Nephron progenitor cell (in vitro differentiated cells): Measurements from ENCODE around the gene RTF1.

ENCODE experiments used
- DNase-seq: peaks from one replicate; pipeline ENCODE4 v3.0.0; 2021
- H3K27ac Mint-ChIP-seq: 2 replicates; pipeline ENCODE4 v1.8.0; 2021; ENCODE audit warnings: mild to moderate bottlenecking, moderate library complexity, mixed read lengths
- H3K27me3 Mint-ChIP-seq: 2 replicates; pipeline ENCODE4 v1.8.0; 2021; ENCODE audit warnings: mild to moderate bottlenecking, low read depth, mixed read lengths; ENCODE audit not compliant: poor library complexity
- H3K36me3 Mint-ChIP-seq: 2 replicates; pipeline ENCODE4 v1.8.0; 2021; ENCODE audit warnings: low read depth, mixed read lengths
- H3K4me1 Mint-ChIP-seq: 2 replicates; pipeline ENCODE4 v1.8.0; 2021; ENCODE audit warnings: mixed read lengths
- H3K4me3 Mint-ChIP-seq: 2 replicates; pipeline ENCODE4 v1.8.0; 2021; ENCODE audit warnings: mild to moderate bottlenecking, moderate library complexity, mixed read lengths
- H3K9me3 Mint-ChIP-seq: 2 replicates; pipeline ENCODE4 v1.8.0; 2021; ENCODE audit warnings: mild to moderate bottlenecking, moderate library complexity, mixed read lengths
- CTCF ChIP-seq: fragments of 200-600 bp; sonication (generic); IDR thresholded peaks from 2 replicates; pipeline ENCODE4 v1.5.0; 2021; ENCODE audit warnings: antibody characterized with exemption

The RTF1 gene

GRCh38 chr15:41394924-41395323 lies 22.0 kb upstream of the RTF1 start:
- H3K36me3 Mint-ChIP-seq = peaks cover 39% of the 10 kb centered on the region
- peaks cover 2% of the 10 kb centered on the region for H3K27me3 Mint-ChIP-seq
- H3K4me1 Mint-ChIP-seq = no peaks in the 10 kb centered on the region
- H3K4me3 Mint-ChIP-seq = no peak overlapping the region
- H3K27ac Mint-ChIP-seq = no peak overlapping the region
- no peak for DNase-seq
- H3K9me3 Mint-ChIP-seq = no peaks in the 10 kb centered on the region
- no peak for TF ChIP-seq CTCF

- Mint-ChIP-seq H3K9me3 (no peaks in the 10 kb centered on the region), H3K27ac (no peak overlapping the region), H3K4me3 (no peak overlapping the region), H3K27me3 (peaks cover 2% of the 10 kb centered on the region), H3K36me3 (peaks cover 44% of the 10 kb centered on the region), H3K4me1 (no peaks in the 10 kb centered on the region)
- no peak for TF ChIP-seq CTCF
- DNase-seq = no peak
Observed at GRCh38 chr15:41396111-41396510, 20.8 kb upstream of the RTF1 start.

- Mint-ChIP-seq H3K27ac (peak overlapping the region; percentile 24), H3K4me1 (peaks cover 16% of the 10 kb centered on the region), H3K4me3 (peak overlapping the region; percentile 93), H3K36me3 (peaks cover 5% of the 10 kb centered on the region), H3K27me3 (peaks cover 7% of the 10 kb centered on the region), H3K9me3 (no peaks in the 10 kb centered on the region)
- no peak for DNase-seq
- TF ChIP-seq CTCF = no peak
Observed at GRCh38 chr15:41401904-41402267, 15.0 kb upstream of the RTF1 start.

GRCh38 chr15:41407341-41407740 lies 9.6 kb upstream of the RTF1 start:
- peaks cover 7% of the 10 kb centered on the region for H3K27me3 Mint-ChIP-seq
- peaks cover 11% of the 10 kb centered on the region for H3K4me1 Mint-ChIP-seq
- no peak overlapping the region for H3K27ac Mint-ChIP-seq

GRCh38 chr15:41408234-41408641 lies 8.7 kb upstream of the RTF1 start:
- DNase-seq = no peak
- H3K27me3 Mint-ChIP-seq = peaks cover 7% of the 10 kb centered on the region
- no peaks in the 10 kb centered on the region for H3K9me3 Mint-ChIP-seq
- peaks cover 6% of the 10 kb centered on the region for H3K4me1 Mint-ChIP-seq
- TF ChIP-seq CTCF = no peak
- no peak overlapping the region for H3K27ac Mint-ChIP-seq
- no peak overlapping the region for H3K4me3 Mint-ChIP-seq
- H3K36me3 Mint-ChIP-seq = no peaks in the 10 kb centered on the region

More at GRCh38 chr15:41407341-41407740, 9.6 kb upstream of the RTF1 start:
- Mint-ChIP-seq H3K36me3 (no peaks in the 10 kb centered on the region), H3K9me3 (no peaks in the 10 kb centered on the region), H3K4me3 (no peak overlapping the region)
- no peak for DNase-seq
- TF ChIP-seq CTCF = no peak

- DNase-seq = no peak
Observed at GRCh38 chr15:41411031-41411430, 5.9 kb upstream of the RTF1 start.

More at GRCh38 chr15:41411031-41411430, 5.9 kb upstream of the RTF1 start:
- H3K36me3 Mint-ChIP-seq = no peaks in the 10 kb centered on the region
- no peak for TF ChIP-seq CTCF
- H3K4me3 Mint-ChIP-seq = no peak overlapping the region
- H3K4me1 Mint-ChIP-seq = peaks cover 6% of the 10 kb centered on the region
- H3K9me3 Mint-ChIP-seq = no peaks in the 10 kb centered on the region
- H3K27me3 Mint-ChIP-seq = no peaks in the 10 kb centered on the region
- H3K27ac Mint-ChIP-seq = peak overlapping the region; percentile 15
